Right cardiac atrium (tissue), 5 donors: Measurements from ENCODE around the gene PSG6. TPM values are rescaled to one million over a fixed set of nuclear protein-coding genes. Genes with fewer than 3 reads are reported as not detected.
A peak's percentile ranks its signal among the peaks of the same experiment; 100 is the strongest.
"Not testable (repeated sequence)": the region's sequence is repeated elsewhere in the genome, so short reads cannot be mapped to it uniquely, and the experiment has no call there.

ENCODE experiments used
- ATAC-seq, 2 donors: fragments of 200-7000 bp; cut with Tn5 transposase; one replicate each; pipeline versions ENCODE4 v1.8.0 to v1.9.1; 2020; ENCODE audit warnings: moderate library complexity in 2 of 2, mild to moderate bottlenecking in 1 of 2
- DNase-seq, 3 donors: peaks; one replicate each; pipeline ENCODE4 v3.0.0-alpha.2; 2020
- H3K27ac ChIP-seq: one replicate; pipeline ENCODE4 v1.5.1; 2013; ENCODE audit warnings: mild to moderate bottlenecking, low read length, control low read depth, moderate library complexity
- H3K27me3 ChIP-seq: one replicate; pipeline ENCODE4 v1.6.1; 2013; ENCODE audit not compliant: control insufficient read depth, insufficient read depth
- H3K4me1 ChIP-seq: one replicate; pipeline ENCODE4 v1.6.1; 2013; ENCODE audit warnings: low read length; ENCODE audit not compliant: control insufficient read depth, insufficient read depth
- H3K4me3 ChIP-seq: one replicate; pipeline ENCODE4 v1.5.1; 2013; ENCODE audit warnings: low read length, control low read depth
- H3K9me3 ChIP-seq: one replicate; pipeline ENCODE4 v1.6.1; 2013; ENCODE audit warnings: low read length; ENCODE audit not compliant: control insufficient read depth
- WGBS: extraction: QIAGEN DNeasy Blood & Tissue Kit; methylation state at CpG from one replicate; pipeline ENCODE4 v1.1.7; 2013; 5-methylcytosine and 5-hydroxymethylcytosine counted together
- intact Hi-C, 4 donors: fragments of 100-400 bp; cut with DNase I; formaldehyde crosslinking; loops; one replicate each; pipeline versions ENCODE4 v1.11.0 to v1.14.0; 2022 to 2023
- long read RNA-seq, 4 donors: library from polyadenylated mRNA; unstranded; transcript quantifications; one replicate each; pipeline ENCODE4 v2.0.0, GENCODE V29; 2020 to 2021
- polyA plus RNA-seq: library from polyadenylated mRNA; stranded (reverse); fragments of 200-250 nt; gene quantifications from one replicate; pipeline ENCODE4 v1.2.3, GENCODE V29; 2013
- total RNA-seq, 4 donors: library from RNA; stranded (reverse); fragmentation: NEBNext Ultra II Directional; extraction: Animal tissue kit (Norgen Biotek cat#: 25700); gene quantifications; one replicate each; pipeline ENCODE4 v1.2.1, GENCODE V29; 2021
- donor health status: healthy with polysubstance abuse.
- donor health status: DM: no; HTN: yes; CAD: no.
- donor health status: DM: no; HTN: no; CAD: no.
- donor health status: DM: no; HTN: yes; CAD: no; lungs with severe emphysema.
- donor health status: DM: yes; HTN: yes; CAD: no.

Gene PSG6
- not detected for total RNA-seq
- not detected for polyA plus RNA-seq
- long read RNA-seq, donor 1: 0 reads
- long read RNA-seq, donor 2: 0 reads
- long read RNA-seq, donor 3: 0 reads
- long read RNA-seq, donor 4: 0 reads

DNA sequence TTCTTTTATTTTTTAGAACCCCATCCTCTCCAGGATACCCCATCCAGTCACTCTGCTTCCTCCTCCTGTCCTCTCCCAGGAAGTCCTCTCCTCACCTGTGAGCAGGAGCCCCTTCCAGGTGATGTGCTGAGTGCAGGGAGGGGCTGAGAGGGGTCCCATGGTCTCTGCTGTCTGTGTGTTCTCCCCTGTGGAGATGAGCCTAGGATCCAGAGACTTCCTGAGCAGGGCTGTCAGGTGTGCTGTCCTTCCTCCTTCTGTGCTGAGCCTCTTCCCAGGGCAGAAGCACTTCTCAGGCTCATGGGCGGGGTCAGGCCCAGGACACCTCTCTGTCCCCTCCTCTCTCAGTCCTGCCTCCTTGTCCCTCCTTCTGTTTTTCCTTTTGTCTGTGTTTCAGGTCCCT, at the start of gene PSG6:
Gene PSG6, minus strand, starts transcription at position 261 of the 400 bp plus-strand sequence. Its CDS starts 102 bp downstream, at position 159.
- intact Hi-C loops, H3K4me1 ChIP-seq, ATAC-seq, H3K27me3 ChIP-seq, H3K27ac ChIP-seq, H3K9me3 ChIP-seq, H3K4me3 ChIP-seq, DNase-seq: not testable (repeated sequence)
- WGBS: 57% methylated on average over 1 of the region's 1 CpG

DNA sequence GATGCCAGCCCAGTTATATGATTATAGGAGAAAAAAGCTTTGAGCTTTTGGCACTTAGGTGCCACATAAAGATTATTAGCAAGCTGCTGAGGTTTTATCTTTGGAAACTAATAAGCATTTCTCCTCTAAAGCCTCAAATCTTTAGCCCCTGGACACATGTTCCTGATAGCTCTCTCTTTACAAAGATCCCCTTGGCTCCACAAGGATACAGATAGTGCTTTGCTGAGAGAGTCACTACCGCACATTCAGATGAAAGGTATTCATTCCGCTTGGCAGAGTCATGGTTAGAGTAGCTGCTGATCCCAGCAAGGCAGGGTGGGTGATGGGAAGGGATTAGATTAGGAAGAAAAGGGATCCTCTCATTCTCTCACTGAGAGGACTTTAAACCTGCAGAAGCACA, 47.5 kb upstream of the PSG6 start:
- intact Hi-C loops: no loop called here
- H3K27ac ChIP-seq: no peak overlapping the region
- DNase-seq (no peak), ATAC-seq (no peak)
- no peaks in the 10 kb centered on the region for H3K9me3 ChIP-seq
- H3K4me3 ChIP-seq: no peak overlapping the region
- 84% methylated on average over 2 of the region's 2 CpGs for WGBS
- no peaks in the 10 kb centered on the region for H3K4me1 ChIP-seq
- no peaks in the 10 kb centered on the region for H3K27me3 ChIP-seq

DNA sequence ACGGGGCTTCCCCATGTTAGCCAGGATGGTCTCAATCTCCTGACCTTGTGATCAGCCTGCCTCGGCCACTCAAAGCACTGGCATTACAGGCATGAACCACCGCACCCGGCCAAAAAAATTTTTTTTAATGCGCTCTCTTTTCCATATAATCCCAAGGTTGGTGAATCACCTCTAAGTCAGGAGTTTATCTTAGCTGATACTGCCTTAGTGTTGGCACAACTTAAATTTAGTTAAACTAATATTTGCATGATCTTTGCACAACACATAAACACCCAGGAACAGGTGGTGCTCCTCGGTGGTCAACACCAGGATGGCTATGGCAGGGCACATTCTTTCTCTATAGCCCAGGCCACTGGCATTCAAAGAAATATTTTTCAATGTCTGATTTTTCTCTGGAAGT, 43.4 kb upstream of the PSG6 start:
- WGBS: 82% methylated on average over 6 of the region's 6 CpGs
- DNase-seq (no peak), ATAC-seq (no peak)
- intact Hi-C loops: no loop called here
- H3K27ac ChIP-seq: no peak overlapping the region
- H3K9me3 ChIP-seq: no peaks in the 10 kb centered on the region
- no peaks in the 10 kb centered on the region for H3K27me3 ChIP-seq
- H3K4me3 ChIP-seq: no peak overlapping the region
- no peaks in the 10 kb centered on the region for H3K4me1 ChIP-seq

DNA sequence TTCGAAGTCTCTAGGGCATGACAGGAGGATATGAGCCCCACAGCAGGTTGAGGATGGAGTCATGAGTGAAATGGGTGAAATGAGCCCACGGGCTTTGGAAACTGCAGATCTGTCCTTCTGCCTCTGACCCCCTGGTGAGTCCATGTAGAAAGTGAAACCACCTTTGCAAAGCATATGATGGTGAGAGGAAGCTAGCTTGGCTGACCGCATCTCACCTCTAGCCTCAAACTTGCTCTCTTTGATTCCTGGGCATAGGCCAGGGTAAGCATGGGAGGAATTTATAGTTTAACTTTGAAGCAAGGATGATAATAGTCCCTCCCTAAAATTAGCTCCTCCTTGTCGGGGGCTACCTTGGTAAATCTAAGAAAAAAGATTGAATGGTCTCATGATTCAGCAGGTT, 34.4 kb upstream of the PSG6 start:
- intact Hi-C loops, ATAC-seq: not testable (repeated sequence)
- 71% methylated on average over 4 of the region's 4 CpGs for WGBS

DNA sequence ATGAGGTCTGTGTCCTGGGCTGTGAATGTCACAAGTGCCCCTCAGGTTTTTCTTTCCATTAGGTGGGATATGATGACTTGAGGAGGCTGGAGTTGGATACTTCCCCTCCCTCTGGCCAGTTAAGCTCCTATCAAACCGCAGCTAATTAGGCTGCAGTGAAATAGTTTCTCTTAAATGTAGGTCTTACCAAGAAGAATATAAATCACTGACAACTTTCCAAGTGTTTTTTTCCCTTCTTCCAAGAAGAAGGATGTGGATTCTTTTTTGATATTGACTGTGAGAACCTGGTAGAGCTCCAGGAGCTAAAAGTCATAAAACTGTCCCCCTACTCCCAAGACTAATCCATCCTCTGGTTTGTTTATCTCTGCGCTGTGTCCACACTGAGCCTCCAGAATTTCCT, 33.8 kb upstream of the PSG6 start:
- ATAC-seq, H3K27ac ChIP-seq, H3K4me3 ChIP-seq, H3K4me1 ChIP-seq, H3K9me3 ChIP-seq, DNase-seq, H3K27me3 ChIP-seq, intact Hi-C loops: not testable (repeated sequence)
- 70% methylated on average over 2 of the region's 2 CpGs for WGBS

More for the DNA sequence above, 34.4 kb upstream of the PSG6 start:
- not testable (repeated sequence) for H3K27me3 ChIP-seq, H3K4me3 ChIP-seq, H3K9me3 ChIP-seq, H3K27ac ChIP-seq, H3K4me1 ChIP-seq, DNase-seq

DNA sequence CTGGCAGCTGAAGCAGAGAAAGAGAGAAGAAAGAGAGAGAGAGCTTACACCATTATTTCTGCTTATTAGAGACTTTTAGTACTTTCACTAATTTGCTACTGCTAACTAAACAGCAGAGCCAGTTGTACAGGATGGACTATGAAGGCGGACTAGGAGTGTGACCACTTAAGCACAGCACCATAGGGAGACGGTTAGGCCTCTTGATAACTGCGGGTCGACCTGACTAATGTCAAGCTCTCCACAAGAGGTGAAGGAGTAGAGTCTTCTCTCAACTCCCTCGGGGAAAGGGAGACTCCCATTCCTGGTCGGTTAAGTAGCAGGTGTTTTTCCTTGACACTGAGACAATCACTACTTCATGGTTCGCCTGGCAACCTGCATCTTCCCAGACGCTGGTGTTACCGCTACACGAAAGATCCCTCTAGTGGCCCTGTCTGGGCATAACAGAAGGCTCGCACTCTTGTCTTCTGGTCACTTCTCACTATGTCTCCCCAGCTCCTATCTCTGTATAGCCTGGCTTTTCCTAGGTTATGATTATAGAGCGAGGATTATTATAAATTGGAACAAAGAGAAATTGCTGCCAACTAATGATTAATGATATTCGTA, 24.6 kb upstream of the PSG6 start:
- Histone ChIP-seq H3K27me3 (no peaks in the 10 kb centered on the region), H3K27ac (no peak overlapping the region), H3K9me3 (no peaks in the 10 kb centered on the region), H3K4me1 (no peaks in the 10 kb centered on the region), H3K4me3 (no peak overlapping the region)
- intact Hi-C loops: no loop called here
- ATAC-seq: no peak
- DNase-seq: no peak
- 28% methylated on average over 13 of the region's 13 CpGs for WGBS

DNA sequence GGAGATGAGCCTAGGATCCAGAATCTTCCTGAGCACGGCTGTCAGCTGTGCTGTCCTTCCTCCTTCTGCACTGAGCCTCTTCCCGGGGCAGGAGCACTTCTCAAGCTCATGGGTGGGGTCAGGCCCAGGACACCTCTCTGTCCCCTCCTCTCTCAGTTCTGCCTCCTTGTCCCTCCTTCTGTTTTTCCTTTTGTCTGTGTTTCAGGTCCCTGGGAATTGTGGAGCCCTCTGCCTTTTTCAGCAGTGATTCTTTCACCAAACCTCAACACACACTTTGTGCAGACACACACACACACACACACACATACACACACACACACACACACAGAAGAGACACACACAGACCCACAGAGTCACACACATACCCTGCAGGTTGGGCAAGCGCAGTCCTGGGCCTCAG, 19.4 kb upstream of the PSG6 start, which contains the start of gene PSG7:
Gene PSG7, minus strand, starts transcription at position 101 of the 400 bp plus-strand sequence. CDS start 131 bp downstream, outside the sequence.
- H3K4me3 ChIP-seq, intact Hi-C loops, H3K9me3 ChIP-seq, H3K27ac ChIP-seq, ATAC-seq, H3K27me3 ChIP-seq, DNase-seq, H3K4me1 ChIP-seq: not testable (repeated sequence)
- WGBS: 79% methylated on average over 3 of the region's 3 CpGs

DNA sequence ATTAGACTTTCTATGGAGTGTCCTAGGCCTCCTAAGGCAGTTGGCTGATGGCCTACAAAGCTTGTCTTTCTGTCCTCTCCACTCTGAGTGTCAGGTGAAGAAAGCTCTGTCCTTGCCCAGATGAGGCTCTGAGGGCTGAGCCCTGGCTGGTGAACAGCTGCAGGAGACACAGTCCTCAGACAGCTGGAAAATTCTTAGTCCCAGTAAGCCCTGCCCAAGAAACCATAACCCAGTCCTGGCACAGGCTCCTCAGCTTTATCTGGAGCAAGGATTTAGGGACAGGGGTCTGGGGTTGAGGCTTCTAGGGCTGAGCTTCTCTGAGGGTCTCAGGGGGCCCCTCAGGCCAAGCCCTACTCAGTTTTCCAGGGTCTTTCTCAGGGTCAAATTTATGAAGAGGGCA, 17.0 kb upstream of the PSG6 start:
- H3K27ac ChIP-seq, H3K9me3 ChIP-seq, H3K4me3 ChIP-seq, H3K27me3 ChIP-seq, intact Hi-C loops, ATAC-seq, DNase-seq, H3K4me1 ChIP-seq: not testable (repeated sequence)

DNA sequence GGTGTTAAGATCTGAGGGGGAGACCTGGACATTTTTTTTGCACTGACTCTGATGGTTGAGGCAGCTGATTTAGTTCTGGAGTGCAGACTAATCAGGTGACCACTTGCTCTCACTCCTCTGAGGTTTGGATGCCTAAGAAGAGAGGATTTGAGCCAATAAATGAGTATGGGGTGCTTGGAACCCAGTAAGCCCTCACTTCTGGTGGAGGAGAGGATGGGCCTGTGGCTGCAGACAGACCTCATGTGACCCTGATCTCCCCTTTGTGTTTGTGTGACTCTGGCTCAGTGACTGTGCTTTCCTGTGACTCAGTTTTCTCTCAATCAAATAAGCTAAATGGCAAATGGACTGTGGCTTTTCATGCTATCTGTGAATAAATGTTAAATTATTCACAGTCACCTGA, 16.5 kb upstream of the PSG6 start:
- DNase-seq, H3K4me1 ChIP-seq, H3K27me3 ChIP-seq, H3K27ac ChIP-seq, intact Hi-C loops, H3K4me3 ChIP-seq, ATAC-seq, H3K9me3 ChIP-seq: not testable (repeated sequence)

DNA sequence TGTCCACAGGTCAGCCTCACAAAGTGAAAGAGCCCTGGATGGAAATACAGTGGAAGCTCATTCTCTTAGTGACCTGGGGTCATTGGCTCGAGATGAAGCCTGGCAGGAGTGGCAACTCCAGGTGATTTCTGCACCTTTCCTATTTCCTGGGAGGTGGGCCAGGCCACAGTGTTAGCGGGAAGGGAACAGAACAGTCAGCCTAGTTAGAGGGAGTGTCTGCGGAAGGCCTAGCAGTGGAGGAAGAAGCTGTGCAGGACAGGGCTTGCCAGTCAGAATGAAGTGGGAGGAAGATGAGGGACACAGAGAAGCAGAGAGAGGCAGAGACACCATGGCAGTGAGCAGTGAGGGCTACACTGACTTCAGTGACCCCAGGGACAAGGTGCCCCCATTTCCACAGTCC, 15.7 kb upstream of the PSG6 start:
- DNase-seq, H3K4me1 ChIP-seq, ATAC-seq, H3K27me3 ChIP-seq, H3K4me3 ChIP-seq, H3K27ac ChIP-seq, intact Hi-C loops, H3K9me3 ChIP-seq: not testable (repeated sequence)
- WGBS: 81% methylated on average over 3 of the region's 3 CpGs

DNA sequence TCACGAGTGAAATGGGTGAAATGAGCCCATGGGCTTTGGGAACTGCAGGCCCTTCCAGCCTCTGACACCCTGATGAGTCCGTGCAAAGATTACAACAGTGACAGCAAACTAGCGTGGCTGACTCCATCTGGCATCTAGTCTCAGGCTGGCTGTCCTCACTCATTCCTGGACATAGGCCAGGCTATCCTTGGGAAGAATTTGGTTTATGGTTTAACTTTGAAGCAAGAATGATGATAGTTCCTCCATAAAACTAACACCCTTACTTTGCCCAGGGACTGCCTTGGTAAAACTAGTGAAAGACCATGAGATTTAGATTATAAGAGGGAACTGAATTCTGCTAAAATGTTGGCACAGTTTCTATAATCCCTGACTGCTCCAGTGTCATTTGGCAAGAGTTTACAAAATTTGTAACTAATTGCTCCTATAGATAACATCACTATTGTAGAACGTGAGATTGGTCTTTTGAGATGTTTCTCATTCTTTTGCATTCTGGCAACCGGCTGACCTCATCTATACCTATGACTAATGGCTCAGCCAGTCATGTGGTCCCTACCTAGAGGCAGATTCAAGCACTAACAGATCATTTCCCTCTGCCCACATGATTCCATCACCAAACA, 14.9 kb upstream of the PSG6 start:
- ATAC-seq, H3K9me3 ChIP-seq, intact Hi-C loops, H3K4me1 ChIP-seq, H3K4me3 ChIP-seq, DNase-seq, H3K27me3 ChIP-seq: not testable (repeated sequence)
- H3K27ac ChIP-seq: peak overlapping the region; percentile 17
- WGBS: 39% methylated on average over 5 of the region's 5 CpGs
